HCT116 (cell line): ENCODE measurements around the gene GSTO2. TPM values are rescaled to one million over a fixed set of nuclear protein-coding genes. Genes with fewer than 3 reads are reported as not detected.

Experiments
- ATAC-seq: fragments of 200-7000 bp; cut with Tn5 transposase; 2 replicates; pipeline ENCODE4 v1.9.1; 2020; ENCODE audit warnings: mild to moderate bottlenecking, moderate library complexity
- BruUV-seq: library from RNA; stranded (reverse); fragments of 400-500 nt; replicated peaks from 2 replicates; lab custom pipeline; 2021; lab: Mats Ljungman, UMichigan
- CTCF ChIA-PET: fragments of 300-600 bp; sonication (Branson Sonifier 250); formaldehyde crosslinking; loops from one replicate; lab custom pipeline; 2021; ENCODE audit warnings: antibody characterized with exemption; lab: Charles Lee
- POLR2A ChIA-PET: fragments of 300-600, 350-600 bp; sonication (Branson Sonifier 250); formaldehyde crosslinking; loops from one replicate; lab custom pipeline; 2021; ENCODE audit warnings: antibody characterized with exemption; lab: Charles Lee
- RAD21 ChIA-PET, 2 experiments: fragments of 300-600 bp; sonication (Branson Sonifier 250); formaldehyde crosslinking; loops; one replicate each; lab custom pipeline; 2023; ENCODE audit warnings: low total read pairs in 2 of 2; ENCODE audit not compliant: uncharacterized antibody in 2 of 2, unreplicated experiment in 2 of 2, low non-redundant PET in 1 of 2; lab: Charles Lee
- DNase-seq: peaks from one replicate; pipeline ENCODE4 v3.0.0-alpha.2; 2010; ENCODE audit warnings: low read depth, low spot score
- H2AFZ ChIP-seq: fragments of 200-600 bp; shearing (Covaris generic), sonication (generic); 2 replicates; pipeline ENCODE4 v1.6.1; 2017; ENCODE audit warnings: low read depth, mixed run types, mixed read lengths, antibody characterized with exemption, low read length; ENCODE audit not compliant: poor library complexity, severe bottlenecking
- H3K27ac ChIP-seq: 2 replicates; pipeline ENCODE4 v1.5.1; 2012; ENCODE audit warnings: low read depth, low read length
- H3K27me3 ChIP-seq: fragments of 200-600 bp; sonication (generic); 2 replicates; pipeline ENCODE4 v1.6.1; 2016; ENCODE audit warnings: mixed run types, low read length, mixed read lengths; ENCODE audit not compliant: insufficient read depth
- H3K36me3 ChIP-seq, 2 experiments: fragments of 200-500 bp in 1 of 2; fragments of 200-600 bp in 1 of 2; sonication (Bioruptor generic) in 1 of 2; sonication (generic) in 1 of 2; 2 replicates each; pipeline versions ENCODE4 v1.5.1 to v1.6.1; 2014 to 2016; ENCODE audit warnings: low read length in 2 of 2, inconsistent platforms in 1 of 2, mixed read lengths in 1 of 2, mixed run types in 1 of 2; ENCODE audit not compliant: insufficient read depth in 2 of 2, control insufficient read depth in 1 of 2
- H3K4me1 ChIP-seq, 2 experiments: fragments of 200-600 bp in 1 of 2; sonication (generic) in 1 of 2; 2 replicates each; pipeline versions ENCODE4 v1.5.1 to v1.6.1; 2012 to 2017; ENCODE audit warnings: low read length in 2 of 2, inconsistent platforms in 1 of 2, mild to moderate bottlenecking in 1 of 2, mixed read lengths in 1 of 2, mixed run types in 1 of 2, moderate library complexity in 1 of 2; ENCODE audit not compliant: insufficient read depth in 2 of 2, control insufficient read depth in 1 of 2
- H3K4me2 ChIP-seq: fragments of 200-600 bp; sonication (generic); 2 replicates; pipeline ENCODE4 v1.6.1; 2017; ENCODE audit warnings: mixed run types, low read length, mixed read lengths
- H3K4me3 ChIP-seq, 2 experiments: fragments of 200-600 bp in 1 of 2; sonication (generic) in 1 of 2; replicated peaks in 1 of 2; 2 replicates each; pipeline ENCODE4 v1.5.1; 2011 to 2016; ENCODE audit warnings: low read length in 2 of 2, control low read depth in 1 of 2, low read depth in 1 of 2, mild to moderate bottlenecking in 1 of 2, mixed read lengths in 1 of 2, mixed run types in 1 of 2
- H3K79me2 ChIP-seq: fragments of 200-600 bp; sonication (generic); 2 replicates; pipeline ENCODE4 v1.6.1; 2017; ENCODE audit warnings: mild to moderate bottlenecking, mixed run types, low read length, moderate library complexity, mixed read lengths; ENCODE audit not compliant: insufficient read depth
- H3K9ac ChIP-seq: fragments of 200-600 bp; sonication (generic); 2 replicates; pipeline ENCODE4 v1.6.1; 2016; ENCODE audit warnings: low read length, mixed read lengths
- H3K9me2 ChIP-seq: fragments of 200-600 bp; sonication (generic), shearing (Covaris generic); 2 replicates; pipeline ENCODE4 v1.6.1; 2017; ENCODE audit warnings: mixed run types, mild to moderate bottlenecking, moderate library complexity; ENCODE audit not compliant: insufficient read depth
- H3K9me3 ChIP-seq, 2 experiments: fragments of 200-500 bp in 1 of 2; fragments of 200-600 bp in 1 of 2; sonication (Bioruptor generic) in 1 of 2; sonication (generic) in 1 of 2; 2 replicates each; pipeline ENCODE4 v1.6.1; 2014 to 2017; ENCODE audit warnings: low read length in 2 of 2, mixed read lengths in 2 of 2, inconsistent platforms in 1 of 2, low read depth in 1 of 2, mild to moderate bottlenecking in 1 of 2, mixed run types in 1 of 2, moderate library complexity in 1 of 2; ENCODE audit not compliant: control insufficient read depth in 1 of 2, insufficient read depth in 1 of 2
- H4K20me1 ChIP-seq: fragments of 200-600 bp; sonication (generic), shearing (Covaris generic); 2 replicates; pipeline ENCODE4 v1.6.1; 2017; ENCODE audit warnings: mixed run types, mild to moderate bottlenecking, moderate library complexity; ENCODE audit not compliant: insufficient read depth
- CTCF ChIP-seq, 3 experiments: fragments of 200-600 bp in 1 of 3; sonication (generic) in 1 of 3; IDR thresholded peaks in 2 of 3; conservative IDR thresholded peaks in 1 of 3; 2 replicates each; pipeline ENCODE4 v1.5.1; 2012 to 2017; ENCODE audit warnings: low read depth in 2 of 3, low read length in 2 of 3, antibody characterized with exemption in 1 of 3, borderline replicate concordance in 1 of 3, control low read depth in 1 of 3, mild to moderate bottlenecking in 1 of 3, mixed read lengths in 1 of 3, mixed run types in 1 of 3, moderate library complexity in 1 of 3; ENCODE audit not compliant: insufficient read depth in 1 of 3
- REST ChIP-seq: IDR thresholded peaks from 2 replicates; pipeline ENCODE4 v1.6.1; 2012; ENCODE audit warnings: low read depth
- SRF ChIP-seq: IDR thresholded peaks from 2 replicates; pipeline ENCODE4 v1.6.1; 2012; ENCODE audit warnings: low read depth
- ZNF274 ChIP-seq: fragments of 200-500 bp; sonication (Bioruptor generic); IDR thresholded peaks from 2 replicates; pipeline ENCODE4 v1.6.1; 2014; ENCODE audit warnings: mild to moderate bottlenecking, low read depth, low read length, inconsistent platforms
- intact Hi-C: fragments of 100-400 bp; cut with micrococcal nuclease; formaldehyde crosslinking; loops from 2 replicates; pipeline ENCODE4 v1.10.0; 2022
- total RNA-seq: library from RNA; stranded (reverse); gene quantifications from one replicate; pipeline ENCODE4 v1.2.1, GENCODE V29; 2021; ENCODE audit not compliant: unreplicated experiment

GSTO2 gene
- total RNA-seq, 1 experiment from 2014 or later, result 115 TPM

GRCh38 chr10:104329735-104330134 is 60.8 kb downstream of the GSTO2 start:
- Histone ChIP-seq H3K4me1 (peaks cover 61 to 70% of the 10 kb centered on the region in 2 experiments), H4K20me1 (no peaks in the 10 kb centered on the region), H3K36me3 (no peaks in the 10 kb centered on the region), H3K9me3 (no peaks in the 10 kb centered on the region), H3K27me3 (no peaks in the 10 kb centered on the region), H3K9ac (peak overlapping the region; percentile 64), H3K79me2 (peaks cover 83% of the 10 kb centered on the region), H3K27ac (peak overlapping the region; percentile 87), H3K4me2 (peak overlapping the region; percentile 85), H2AFZ (no peak overlapping the region), H3K4me3 (peak overlapping the region; percentile 21 to 51), H3K9me2 (no peaks in the 10 kb centered on the region)
- intact Hi-C loops, result loop anchor here (1.0 to 10.0 kb wide), 2 partner anchors 9 to 435 kb away; partner anchors contain the start of gene ITPRIP
- ChIA-PET POLR2A (interaction anchor here (1.0 to 1.3 kb wide), 3 partner anchors 9 to 18 kb away, joined by 3 to 5 read pairs (median 3); partner anchors contain the start of gene ITPRIP), RAD21 (no interaction called here), CTCF (interaction anchor here (1.0 to 2.4 kb wide), 5 partner anchors 8 to 55 kb away, joined by 3 to 7 read pairs (median 3); partner anchors contain the start of genes CFAP58 and ITPRIP)
- peak; percentile 47 for DNase-seq
- BruUV-seq, result TSS peak; percentile 87
- TF ChIP-seq ZNF274 (no peak), SRF (no peak), REST (no peak), CTCF (IDR thresholded peaks at IDR 0.05 in 2 of 3, conservative IDR thresholded peaks at IDR 0.05 in 1 of 3; ENCODE audit: borderline replicate concordance in 1 of 3, insufficient read depth in 1 of 3, low read depth in 2 of 3, low read length in 2 of 3) (no peak)
- peak; percentile 32 for ATAC-seq
